HS-27A (cell line): Measurements from ENCODE around the gene FAAP20.

ENCODE experiments used
- DNase-seq: peaks from one replicate; pipeline ENCODE4 v3.0.0-alpha.2; 2012; ENCODE audit warnings: low read depth, missing footprints

The FAAP20 gene

GRCh38 chr1:2230781-2231531 lies 36.4 kb upstream of the FAAP20 start:
- no peak for DNase-seq

- DNase-seq = peak; percentile 26
These were observed 35.5 kb upstream of the FAAP20 start for GRCh38 chr1:2229911-2230731.

- DNase-seq = no peak
These were observed 34.7 kb upstream of the FAAP20 start for GRCh38 chr1:2229037-2229864.

GRCh38 chr1:2228694-2229036 lies 34.1 kb upstream of the FAAP20 start:
- DNase-seq = no peak

GRCh38 chr1:2228157-2228594 lies 33.6 kb upstream of the FAAP20 start, which contains the start of gene SKI:
TSS of gene SKI (plus strand) at chr1:2228319. CDS start at chr1:2228767, 448 bp downstream.
- DNase-seq = no peak

- DNase-seq = peak; percentile 83
These were observed 33.0 kb upstream of the FAAP20 start for GRCh38 chr1:2227346-2228156.

GRCh38 chr1:2226525-2227345 lies 32.2 kb upstream of the FAAP20 start:
- DNase-seq = no peak

- DNase-seq = no peak
These were observed 30.3 kb upstream of the FAAP20 start for GRCh38 chr1:2224631-2225428.

GRCh38 chr1:2224170-2224584 lies 29.6 kb upstream of the FAAP20 start:
- DNase-seq = no peak

- DNase-seq = no peak
These were observed 26.7 kb upstream of the FAAP20 start for GRCh38 chr1:2221271-2221670.

GRCh38 chr1:2216767-2217058 lies 22.1 kb upstream of the FAAP20 start:
- no peak for DNase-seq

- no peak for DNase-seq
These were observed 21.6 kb upstream of the FAAP20 start for GRCh38 chr1:2215909-2216766.

- no peak for DNase-seq
These were observed 20.8 kb upstream of the FAAP20 start for GRCh38 chr1:2215329-2215728.

GRCh38 chr1:2214541-2215241 lies 20.1 kb upstream of the FAAP20 start:
- no peak for DNase-seq

GRCh38 chr1:2213576-2214505 lies 19.3 kb upstream of the FAAP20 start:
- no peak for DNase-seq

GRCh38 chr1:2212532-2213491 lies 18.2 kb upstream of the FAAP20 start:
- peak; percentile 94 for DNase-seq
